Fibroblast of peridontal ligament (primary cell): ENCODE results near the gene KIF23.
"Not testable (repeated sequence)": the region's sequence is repeated elsewhere in the genome, so short reads cannot be mapped to it uniquely, and the experiment has no call there.

Experiments
- DNase-seq: peaks from one replicate; pipeline ENCODE4 v3.0.0-alpha.2; 2010; ENCODE audit errors: extremely low read depth

The KIF23 gene

DNA sequence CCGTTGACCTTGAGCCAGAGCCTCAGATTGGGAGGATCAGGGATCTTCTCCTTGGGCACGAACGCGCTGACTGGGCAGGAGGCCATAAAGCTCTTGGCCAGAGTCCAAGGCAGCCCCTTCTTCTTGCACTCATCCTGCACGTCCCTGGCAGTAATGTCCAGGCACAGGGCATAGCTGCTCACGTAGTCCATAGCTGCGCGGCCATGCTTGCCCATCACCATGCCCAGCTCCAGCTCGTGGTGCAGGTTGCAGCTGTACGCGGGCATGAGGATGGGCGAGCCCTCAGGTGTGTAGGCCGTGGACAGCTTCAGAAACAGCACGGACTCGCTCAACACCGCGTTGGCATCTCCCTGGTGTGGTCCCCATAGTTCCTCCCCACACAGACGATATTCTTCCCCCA is 20.5 kb downstream of the KIF23 start:
- DNase-seq = no peak

DNA sequence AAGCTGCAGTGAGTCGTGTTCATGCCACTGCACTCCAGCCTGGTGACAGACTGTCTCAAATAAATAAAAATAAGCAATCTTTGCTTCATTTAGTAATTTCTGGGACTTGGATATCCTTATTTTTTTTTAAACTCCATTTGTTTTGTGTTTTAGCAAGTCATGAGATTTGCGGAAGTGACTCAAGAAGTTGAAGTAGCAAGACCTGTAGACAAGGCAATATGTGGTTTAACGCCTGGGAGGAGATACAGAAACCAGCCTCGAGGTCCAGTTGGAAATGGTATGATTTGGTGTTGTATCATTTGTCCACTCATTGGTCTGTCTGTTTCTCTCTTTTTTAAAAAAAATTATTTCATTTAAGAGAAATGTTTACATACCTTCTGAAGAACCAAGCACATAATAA is 21.8 kb downstream of the KIF23 start:
- no peak for DNase-seq

GRCh38 chr15:69436951-69437350 is 22.8 kb downstream of the KIF23 start:
- DNase-seq = no peak

- no peak for DNase-seq
Measured at GRCh38 chr15:69439623-69440022, 25.5 kb downstream of the KIF23 start.

GRCh38 chr15:69443032-69443611 is 29.0 kb downstream of the KIF23 start:
- peak; percentile 70 for DNase-seq

GRCh38 chr15:69444686-69445085 is 30.5 kb downstream of the KIF23 start:
- DNase-seq = no peak

GRCh38 chr15:69446953-69447352 is 32.8 kb downstream of the KIF23 start:
- no peak for DNase-seq

- not testable (repeated sequence) for DNase-seq
Measured at GRCh38 chr15:69450221-69450620, 36.1 kb downstream of the KIF23 start.

- DNase-seq = peak; percentile 51
Measured at GRCh38 chr15:69450968-69451695, 37.0 kb downstream of the KIF23 start.

- peak; percentile 64 for DNase-seq
Measured at GRCh38 chr15:69451951-69452691, 38.0 kb downstream of the KIF23 start.

DNA sequence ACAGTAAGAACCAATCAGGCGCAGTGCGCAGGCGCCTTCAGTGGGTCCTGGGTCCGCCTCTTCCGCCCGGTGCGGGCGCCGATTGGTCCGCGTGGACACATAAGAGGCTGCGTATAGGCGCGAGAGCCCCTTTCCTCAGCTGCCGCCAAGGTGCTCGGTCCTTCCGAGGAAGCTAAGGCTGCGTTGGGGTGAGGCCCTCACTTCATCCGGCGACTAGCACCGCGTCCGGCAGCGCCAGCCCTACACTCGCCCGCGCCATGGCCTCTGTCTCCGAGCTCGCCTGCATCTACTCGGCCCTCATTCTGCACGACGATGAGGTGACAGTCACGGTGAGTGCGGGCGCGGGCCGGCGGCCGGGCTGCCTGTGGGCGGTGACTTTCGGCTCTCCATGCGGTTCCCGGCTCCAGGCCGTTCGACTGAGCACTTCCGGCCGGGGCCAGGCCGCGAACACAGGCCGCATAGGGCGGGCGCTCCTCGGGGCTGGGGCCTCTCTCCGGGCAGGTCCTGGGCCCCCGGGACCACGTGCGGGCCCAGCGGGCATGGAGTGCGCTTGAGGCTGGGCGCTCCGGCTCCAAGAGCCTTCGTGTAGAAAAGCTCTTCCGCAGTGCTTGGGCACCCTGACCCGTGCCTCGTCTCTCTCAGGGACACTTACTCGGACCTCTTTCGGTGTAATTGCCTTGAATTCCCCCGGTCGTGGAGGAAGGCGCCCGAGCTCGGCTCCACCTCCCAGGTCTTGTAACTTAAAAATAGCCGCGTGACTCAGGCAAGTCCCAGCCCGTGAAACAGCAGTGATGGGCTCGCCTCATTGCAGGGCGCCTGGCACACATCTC is 38.8 kb downstream of the KIF23 start, which contains the start of gene RPLP1:
RPLP1 (plus strand) TSS at position 127 of the 830 bp plus-strand sequence; CDS start at position 258, 131 bp downstream.
- DNase-seq = peak; percentile 96

DNA sequence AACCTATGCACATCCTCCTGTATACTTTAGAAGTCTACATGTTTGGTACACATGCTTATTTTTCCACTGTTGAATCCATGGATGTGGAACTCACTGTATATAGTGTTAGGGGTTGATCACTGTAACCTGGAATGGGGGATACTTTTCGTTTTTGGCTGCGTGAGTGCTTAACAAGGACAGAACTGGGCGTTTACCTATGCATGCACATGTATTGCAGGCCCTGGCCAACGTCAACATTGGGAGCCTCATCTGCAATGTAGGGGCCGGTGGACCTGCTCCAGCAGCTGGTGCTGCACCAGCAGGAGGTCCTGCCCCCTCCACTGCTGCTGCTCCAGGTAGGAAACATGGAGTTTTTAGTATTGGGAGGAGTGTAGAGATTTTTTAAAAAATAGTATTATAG is 40.8 kb downstream of the KIF23 start:
- DNase-seq = no peak

DNA sequence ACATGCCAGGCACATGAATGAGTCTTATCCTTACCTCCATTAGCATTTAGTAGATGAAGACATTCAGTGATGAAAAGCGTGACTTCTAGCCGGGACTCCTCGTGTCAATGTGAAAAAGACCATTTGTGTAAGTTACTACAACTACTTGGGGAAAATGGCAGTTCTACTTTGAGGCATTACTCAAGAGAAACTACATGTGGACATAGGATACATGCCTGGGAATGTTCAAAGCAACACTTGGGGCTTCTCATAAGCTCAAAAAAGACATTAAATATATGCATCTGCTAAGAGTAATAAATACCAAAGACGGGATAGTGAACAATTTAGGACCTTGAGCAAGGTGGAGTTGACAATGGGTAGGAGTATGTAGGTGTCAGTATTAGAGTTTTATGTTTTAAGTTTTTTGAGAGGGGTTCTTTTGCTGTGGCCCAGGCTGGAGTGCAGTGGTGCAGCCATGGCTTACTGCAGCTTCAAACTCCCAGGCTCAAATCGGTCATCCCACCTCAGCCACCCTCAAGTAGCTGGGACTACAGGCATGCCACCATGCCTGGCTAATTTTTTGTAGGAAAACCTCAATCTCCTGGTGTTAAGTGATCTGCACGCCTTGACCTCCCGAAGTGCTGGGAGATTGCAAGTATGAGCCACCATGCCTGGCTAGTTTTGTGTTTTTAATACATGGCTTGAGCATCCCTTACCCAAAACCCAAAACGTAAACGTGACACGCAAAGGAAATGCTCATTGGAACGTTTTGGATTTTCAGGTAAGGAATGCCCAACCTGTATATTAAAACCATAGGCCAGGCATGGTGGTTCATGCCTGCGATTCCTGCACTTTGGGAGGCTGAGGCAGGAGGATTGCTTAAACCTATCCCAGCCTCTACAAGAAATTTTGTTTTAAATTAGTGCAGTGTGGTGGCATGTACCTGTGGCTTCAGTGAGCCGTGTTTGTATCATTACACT is 42.3 kb downstream of the KIF23 start:
- DNase-seq = no peak

- DNase-seq = no peak
Measured at GRCh38 chr15:69457304-69458280, 43.4 kb downstream of the KIF23 start.

DNA sequence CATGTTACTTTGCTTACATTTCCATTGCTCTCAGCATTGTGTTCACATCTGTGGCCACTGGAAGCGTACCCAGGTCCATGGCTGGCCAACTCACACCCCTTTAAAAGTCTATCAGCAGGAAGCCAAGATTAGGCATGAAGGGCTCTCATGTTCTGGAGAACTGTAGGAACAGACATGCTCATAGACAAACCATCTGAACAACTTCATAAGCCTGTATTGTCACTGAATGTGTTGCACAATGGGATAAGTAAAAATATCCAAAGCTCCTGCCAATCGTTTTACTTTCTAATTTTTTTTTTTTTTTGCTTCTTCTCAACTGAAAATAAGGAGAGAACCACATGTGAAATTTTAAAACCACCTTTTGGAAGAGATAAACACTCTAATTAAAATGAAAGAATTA is 44.9 kb downstream of the KIF23 start:
- no peak for DNase-seq

- no peak for DNase-seq
Measured at GRCh38 chr15:69460481-69460880, 46.3 kb downstream of the KIF23 start.

GRCh38 chr15:69462030-69462492 is 47.9 kb downstream of the KIF23 start:
- DNase-seq = no peak

DNA sequence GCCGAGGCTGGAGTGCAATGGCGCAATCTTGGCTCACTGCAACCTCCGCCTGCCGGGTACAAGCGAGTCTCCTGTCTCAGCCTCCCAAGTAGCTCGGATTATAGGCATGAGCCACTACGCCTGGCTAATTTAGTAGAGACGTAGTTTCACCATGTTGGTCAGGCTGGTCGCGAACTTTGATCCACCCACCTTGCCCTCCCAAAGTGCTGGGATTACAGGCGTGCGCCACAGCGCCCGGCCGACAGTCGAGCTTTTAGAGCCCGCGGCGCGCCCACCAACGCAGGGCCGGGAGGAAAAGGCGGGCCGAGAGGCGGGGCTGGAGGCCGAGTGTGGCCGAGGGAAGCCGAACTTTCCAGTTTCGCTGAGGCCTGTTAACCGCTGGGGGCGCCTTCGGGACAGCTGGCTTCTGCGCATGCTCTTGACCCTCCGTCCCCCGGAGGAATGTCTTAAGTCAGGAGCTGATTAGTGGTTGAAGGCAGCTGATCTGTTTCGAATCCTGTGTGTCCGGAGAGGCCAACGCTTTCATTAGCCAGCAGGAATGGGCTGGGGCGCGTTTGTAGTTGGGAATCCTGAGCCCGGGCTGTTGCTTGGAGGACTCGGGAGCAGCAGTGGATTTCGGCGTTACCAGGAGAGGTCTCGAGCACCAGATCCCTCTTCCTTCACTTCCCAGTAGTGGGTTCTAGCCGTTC is 48.5 kb downstream of the KIF23 start:
- peak; percentile 99 for DNase-seq
